DND-41 (cell line): ENCODE measurements around the gene ZNF708.

Source experiments
- CTCF ChIP-seq: IDR thresholded peaks from 2 replicates; pipeline ENCODE4 v1.5.1; 2012; ENCODE audit warnings: borderline replicate concordance, low read length, moderate library complexity, mild to moderate bottlenecking; ENCODE audit not compliant: poor library complexity, severe bottlenecking; ENCODE audit errors: extremely low read depth
- EZH2 ChIP-seq: IDR thresholded peaks from 3 replicates; pipeline ENCODE4 v1.6.1; 2012; ENCODE audit warnings: borderline replicate concordance, low read depth, mild to moderate bottlenecking, moderate library complexity, low read length, inconsistent platforms; ENCODE audit not compliant: severe bottlenecking

GRCh38 chr19:21326169-21326568, 3.0 kb downstream of the ZNF708 start:
- no peak for TF ChIP-seq CTCF
- no peak for TF ChIP-seq EZH2
